Measurements from ENCODE around the gene AIMP2. TPM values are rescaled to one million over a fixed set of nuclear protein-coding genes. Genes with fewer than 3 reads are reported as not detected.
"Not testable (repeated sequence)": the region's sequence is repeated elsewhere in the genome, so short reads cannot be mapped to it uniquely, and the experiment has no call there.

AIMP2 gene
- total RNA-seq (ENCODE audit: low replicate concordance) = 38.4 and 52.1 TPM in 2 replicates

GRCh38 chr7:6008668-6009611, at the start of gene AIMP2, which contains the start of gene PMS2:
TSS of gene AIMP2 (plus strand) at chr7:6009272. CDS start at chr7:6009364, 92 bp downstream.
TSS of gene PMS2 (minus strand) at chr7:6009049. CDS start at chr7:6009019, 30 bp downstream.
- Histone ChIP-seq H3K27me3 (no peaks in the 10 kb centered on the region), H3K36me3 (no peaks in the 10 kb centered on the region), H3F3A (ENCODE audit: low read depth) (peaks cover 16% of the 10 kb centered on the region), H3K4me3 (peak within 1 kb of the TSS; percentile 65), H3K79me2 (ENCODE audit: low read depth) (peaks cover 73% of the 10 kb centered on the region), H3K4me2 (peak within 1 kb of the TSS; percentile 82), H3K27ac (peak within 1 kb of the TSS; percentile 89), H3K9me3 (ENCODE audit: low read depth) (no peaks in the 10 kb centered on the region), H4K20me1 (ENCODE audit: low read depth) (no peaks in the 10 kb centered on the region), H3K4me1 (peaks cover 5% of the 10 kb centered on the region), H2AFZ (replicated peaks) (peak within 1 kb of the TSS; percentile 46), H3K9ac (peak within 1 kb of the TSS; percentile 80)
- DNase-seq (ENCODE audit: low spot score) = peak; percentile 99
- Mint-ChIP-seq H3K27me3 (ENCODE audit: insufficient read depth, low read depth) (peaks cover 2% of the 10 kb centered on the region), H3K4me3 (peak within 1 kb of the TSS; percentile 92), H3K9me3 (no peaks in the 10 kb centered on the region), H3K36me3 (peaks cover 6% of the 10 kb centered on the region), H3K4me1 (peaks cover 15% of the 10 kb centered on the region), H3K27ac (peak within 1 kb of the TSS; percentile 91)
- TF ChIP-seq EZH2phosphoT487 (IDR thresholded peaks at IDR 0.05) (no peak), CTCF (IDR thresholded peaks at IDR 0.05) (peak; percentile 20), EZH2 (IDR thresholded peaks at IDR 0.05) (no peak)

DNA sequence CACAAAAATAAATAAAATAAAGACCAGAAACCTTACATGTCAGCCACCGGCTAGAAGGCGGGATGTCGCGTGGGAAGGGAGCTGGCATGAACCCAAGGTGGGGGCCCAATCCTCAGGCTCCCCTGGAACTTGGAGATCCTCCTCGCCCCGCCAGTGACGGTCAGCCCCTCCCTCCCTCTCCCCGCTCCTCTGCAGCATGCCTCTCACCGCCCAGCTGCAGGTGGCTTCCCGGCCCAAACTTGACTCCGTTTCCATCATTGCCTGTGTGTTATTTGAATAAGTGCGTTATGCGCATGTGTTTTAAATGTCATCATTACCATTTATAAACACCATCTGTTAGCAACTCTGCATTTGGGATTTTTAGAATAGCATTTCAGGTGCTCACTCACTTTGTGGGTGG, 45.9 kb upstream of the AIMP2 start:
- H3K36me3 ChIP-seq; H3K4me1 Mint-ChIP-seq; H3K27me3 ChIP-seq; H4K20me1 ChIP-seq (ENCODE audit: low read depth); H3K9ac ChIP-seq; H3K27ac Mint-ChIP-seq; H3K4me3 ChIP-seq; H3K9me3 ChIP-seq (ENCODE audit: low read depth); H2AFZ ChIP-seq (replicated peaks); H3K4me2 ChIP-seq; H3K9me3 Mint-ChIP-seq; H3F3A ChIP-seq (ENCODE audit: low read depth); DNase-seq (ENCODE audit: low spot score); H3K36me3 Mint-ChIP-seq; H3K4me3 Mint-ChIP-seq; H3K79me2 ChIP-seq (ENCODE audit: low read depth); H3K27ac ChIP-seq; H3K27me3 Mint-ChIP-seq (ENCODE audit: insufficient read depth, low read depth); H3K4me1 ChIP-seq: not testable (repeated sequence)

- DNase-seq (ENCODE audit: low spot score); H3K36me3 Mint-ChIP-seq; H3K27me3 Mint-ChIP-seq (ENCODE audit: insufficient read depth, low read depth); H3K79me2 ChIP-seq (ENCODE audit: low read depth); H2AFZ ChIP-seq (replicated peaks); H3K4me1 Mint-ChIP-seq; H3K4me3 ChIP-seq; H3K9me3 Mint-ChIP-seq; H3F3A ChIP-seq (ENCODE audit: low read depth); H3K4me3 Mint-ChIP-seq; H3K27ac ChIP-seq; H3K9me3 ChIP-seq (ENCODE audit: low read depth); H4K20me1 ChIP-seq (ENCODE audit: low read depth); H3K4me2 ChIP-seq; H3K27ac Mint-ChIP-seq; H3K36me3 ChIP-seq; H3K9ac ChIP-seq; H3K4me1 ChIP-seq; H3K27me3 ChIP-seq: not testable (repeated sequence)
Measured at GRCh38 chr7:5963810-5964209, 45.3 kb upstream of the AIMP2 start.

- H3K27me3 ChIP-seq; H3F3A ChIP-seq (ENCODE audit: low read depth); H3K79me2 ChIP-seq (ENCODE audit: low read depth); H3K27ac ChIP-seq; H3K9ac ChIP-seq; H3K4me3 Mint-ChIP-seq; H3K36me3 Mint-ChIP-seq; H3K4me1 ChIP-seq; H3K9me3 Mint-ChIP-seq; H3K27ac Mint-ChIP-seq; H3K9me3 ChIP-seq (ENCODE audit: low read depth); H4K20me1 ChIP-seq (ENCODE audit: low read depth); H2AFZ ChIP-seq (replicated peaks); H3K4me1 Mint-ChIP-seq; H3K27me3 Mint-ChIP-seq (ENCODE audit: insufficient read depth, low read depth); H3K36me3 ChIP-seq: not testable (repeated sequence)
- Histone ChIP-seq H3K4me2 (peak within 1 kb of the TSS; percentile 70), H3K4me3 (peak within 1 kb of the TSS; percentile 32)
- DNase-seq (ENCODE audit: low spot score) = peak; percentile 14
Measured at GRCh38 chr7:5970347-5970911, 38.6 kb upstream of the AIMP2 start, which contains the start of gene RSPH10B. TSS of gene RSPH10B (minus strand) at chr7:5970689. CDS start at chr7:5967116, 3,573 bp downstream.

DNA sequence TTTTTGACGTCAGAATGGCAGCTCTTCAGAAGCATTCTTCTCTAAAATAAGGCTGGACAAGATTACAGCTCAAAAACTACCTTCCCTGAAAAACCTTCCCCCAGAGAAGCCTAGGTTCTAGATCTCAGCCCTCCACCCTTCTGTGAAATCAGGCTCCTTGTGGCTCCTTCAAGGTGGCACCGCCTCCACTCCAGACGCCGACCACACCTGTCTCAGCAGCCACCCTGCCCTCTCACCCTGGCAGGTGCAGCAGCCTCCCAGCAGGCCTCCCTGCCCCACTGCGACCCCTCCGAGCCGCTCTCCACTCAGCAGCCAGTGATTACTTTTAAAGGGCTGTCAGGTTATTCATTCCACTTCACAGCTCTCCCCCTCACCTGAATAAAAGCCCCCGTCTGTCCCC, 35.5 kb upstream of the AIMP2 start:
- not testable (repeated sequence) for H3K27ac ChIP-seq; H3K27me3 Mint-ChIP-seq (ENCODE audit: insufficient read depth, low read depth); H3K27me3 ChIP-seq; H3K4me1 Mint-ChIP-seq; H3K4me1 ChIP-seq; H3K79me2 ChIP-seq (ENCODE audit: low read depth); H3F3A ChIP-seq (ENCODE audit: low read depth); H3K36me3 ChIP-seq; H2AFZ ChIP-seq (replicated peaks); DNase-seq (ENCODE audit: low spot score); H3K9ac ChIP-seq; H3K9me3 Mint-ChIP-seq; H3K27ac Mint-ChIP-seq; H3K36me3 Mint-ChIP-seq; H3K4me2 ChIP-seq; H3K4me3 Mint-ChIP-seq; H3K9me3 ChIP-seq (ENCODE audit: low read depth); H4K20me1 ChIP-seq (ENCODE audit: low read depth); H3K4me3 ChIP-seq

DNA sequence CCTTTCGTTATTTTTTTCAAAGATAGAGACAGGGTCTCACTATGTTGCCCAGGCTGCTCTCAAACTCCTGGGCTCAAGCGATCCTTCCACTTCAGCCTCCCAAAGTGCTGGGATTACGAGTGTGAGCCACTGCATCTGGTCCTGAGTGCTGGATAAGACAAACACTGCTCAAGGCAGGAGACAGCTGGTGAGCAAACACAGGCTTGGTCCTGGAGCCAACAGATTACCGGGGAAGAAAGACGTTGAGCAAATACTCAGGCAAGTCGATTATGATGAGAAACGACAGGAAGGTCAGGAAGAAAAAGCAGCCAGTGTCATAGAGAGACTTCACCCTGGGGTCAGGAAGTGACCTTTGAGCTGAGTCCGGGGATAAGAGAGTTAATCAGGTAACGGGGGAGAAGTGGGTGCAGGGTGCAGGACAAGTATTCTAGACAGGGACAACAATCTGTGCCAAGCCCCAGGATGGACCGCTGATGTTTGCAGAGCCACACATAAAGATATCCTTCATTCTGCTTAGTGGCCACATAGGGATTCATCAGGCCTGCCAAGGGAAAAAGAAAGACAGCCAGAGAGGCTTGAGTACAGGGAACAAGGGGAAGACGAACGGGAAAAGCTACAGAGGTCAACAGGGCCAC, 29.3 kb upstream of the AIMP2 start:
- H3K4me3 ChIP-seq; H3K4me2 ChIP-seq; H3K27ac ChIP-seq; H3K4me1 ChIP-seq; H3K27ac Mint-ChIP-seq; H3K9me3 ChIP-seq (ENCODE audit: low read depth); DNase-seq (ENCODE audit: low spot score); H3K9me3 Mint-ChIP-seq; H3K27me3 Mint-ChIP-seq (ENCODE audit: insufficient read depth, low read depth); H3K4me3 Mint-ChIP-seq; H3K79me2 ChIP-seq (ENCODE audit: low read depth); H2AFZ ChIP-seq (replicated peaks); H3F3A ChIP-seq (ENCODE audit: low read depth); H3K36me3 ChIP-seq; H4K20me1 ChIP-seq (ENCODE audit: low read depth); H3K27me3 ChIP-seq; H3K4me1 Mint-ChIP-seq; H3K9ac ChIP-seq: not testable (repeated sequence)
- peaks cover 14% of the 10 kb centered on the region for H3K36me3 Mint-ChIP-seq

Data from neural progenitor cell (in vitro differentiated cells).